Neural cell (in vitro differentiated cells): ENCODE results near the gene C11orf24. TPM values are rescaled to one million over a fixed set of nuclear protein-coding genes. Genes with fewer than 3 reads are reported as not detected.
"Not testable (repeated sequence)": the region's sequence is repeated elsewhere in the genome, so short reads cannot be mapped to it uniquely, and the experiment has no call there.

Source experiments
- H2AFZ ChIP-seq: fragments of 200-600, 300-800 bp; sonication (generic), shearing (Covaris generic); 2 replicates; pipeline ENCODE4 v1.6.0; 2014; ENCODE audit warnings: low read depth, mild to moderate bottlenecking, antibody characterized with exemption, low read length, moderate library complexity
- H3F3A ChIP-seq: fragments of 200-600 bp; shearing (Covaris generic); 2 replicates; pipeline ENCODE4 v1.6.1; 2016; ENCODE audit warnings: mild to moderate bottlenecking, moderate library complexity, mixed read lengths, antibody characterized with exemption, low read length; ENCODE audit not compliant: insufficient read depth, poor library complexity, severe bottlenecking
- H3K27ac ChIP-seq: fragments of 200-600, 300-800 bp; sonication (generic), shearing (Covaris generic); 2 replicates; pipeline ENCODE4 v1.5.1; 2014; ENCODE audit warnings: mild to moderate bottlenecking, low read length, moderate library complexity
- H3K27me3 ChIP-seq: fragments of 300-800, 200-600 bp; sonication (generic), shearing (Covaris generic); 2 replicates; pipeline ENCODE4 v1.6.0; 2014; ENCODE audit warnings: mild to moderate bottlenecking, low read depth, low read length, moderate library complexity; ENCODE audit not compliant: insufficient read depth
- H3K36me3 ChIP-seq: fragments of 300-800, 200-600 bp; sonication (generic), shearing (Covaris generic); 2 replicates; pipeline ENCODE4 v1.5.1; 2014; ENCODE audit warnings: mild to moderate bottlenecking, antibody characterized with exemption, low read length, moderate library complexity; ENCODE audit not compliant: insufficient read depth
- H3K4me2 ChIP-seq: fragments of 300-800, 200-600 bp; sonication (generic), shearing (Covaris generic); 2 replicates; pipeline ENCODE4 v1.6.0; 2014; ENCODE audit warnings: mild to moderate bottlenecking, low read length
- H3K4me3 ChIP-seq: fragments of 300-800, 200-600 bp; sonication (generic), shearing (Covaris generic); 2 replicates; pipeline ENCODE4 v1.5.1; 2014; ENCODE audit warnings: mild to moderate bottlenecking, low read length, moderate library complexity
- H3K79me2 ChIP-seq: fragments of 200-600 bp; shearing (Covaris generic); replicated peaks from 2 replicates; pipeline ENCODE4 v1.6.0; 2014; ENCODE audit warnings: mild to moderate bottlenecking, low read length, moderate library complexity; ENCODE audit not compliant: insufficient read depth
- H3K9ac ChIP-seq: fragments of 300-800, 200-600 bp; sonication (generic), shearing (Covaris generic); 2 replicates; pipeline ENCODE4 v1.6.1; 2016; ENCODE audit warnings: mild to moderate bottlenecking, low read length, mixed read lengths
- H3K9me2 ChIP-seq: fragments of 200-600 bp; shearing (Covaris generic); 2 replicates; pipeline ENCODE4 v1.6.1; 2016; ENCODE audit warnings: mild to moderate bottlenecking, low read length, mixed read lengths; ENCODE audit not compliant: insufficient read depth
- H3K9me3 ChIP-seq: fragments of 200-600, 300-800 bp; sonication (generic), shearing (Covaris generic); 2 replicates; pipeline ENCODE4 v1.6.1; 2016; ENCODE audit warnings: mild to moderate bottlenecking, mixed run types, low read length, moderate library complexity, mixed read lengths
- H4K20me1 ChIP-seq: fragments of 200-600 bp; shearing (Covaris generic); 2 replicates; pipeline ENCODE4 v1.6.1; 2016; ENCODE audit warnings: mild to moderate bottlenecking, mixed run types; ENCODE audit not compliant: insufficient read depth
- CTCF ChIP-seq: fragments of 450-650 bp; IDR thresholded peaks from 2 replicates; pipeline ENCODE4 v1.5.1; 2014; ENCODE audit warnings: antibody characterized with exemption, mild to moderate bottlenecking, moderate library complexity; ENCODE audit not compliant: poor library complexity, severe bottlenecking
- EP300 ChIP-seq: fragments of 450-650 bp; conservative IDR thresholded peaks from 2 replicates; pipeline ENCODE4 v1.6.1; 2014; ENCODE audit warnings: antibody characterized with exemption, mild to moderate bottlenecking, moderate library complexity; ENCODE audit not compliant: poor library complexity, severe bottlenecking
- EZH2 ChIP-seq: fragments of 200-600, 300-800 bp; shearing (Covaris generic), sonication (generic); IDR thresholded peaks from 2 replicates; pipeline ENCODE4 v1.6.1; 2014; ENCODE audit warnings: antibody characterized with exemption, low read length, borderline replicate concordance, mild to moderate bottlenecking; ENCODE audit not compliant: insufficient read depth, poor library complexity, severe bottlenecking
- MXI1 ChIP-seq: fragments of 450-650 bp; conservative IDR thresholded peaks from 2 replicates; pipeline ENCODE4 v1.6.1; 2014; ENCODE audit warnings: antibody characterized with exemption, mild to moderate bottlenecking; ENCODE audit not compliant: poor library complexity, severe bottlenecking
- POLR2AphosphoS5 ChIP-seq: IDR thresholded peaks from 2 replicates; pipeline ENCODE4 v1.6.1; 2012
- RAD21 ChIP-seq: fragments of 450-650 bp; conservative IDR thresholded peaks from 2 replicates; pipeline ENCODE4 v1.6.1; 2014; ENCODE audit warnings: antibody characterized with exemption, mild to moderate bottlenecking, moderate library complexity
- SMC3 ChIP-seq: fragments of 450-650 bp; conservative IDR thresholded peaks from 2 replicates; pipeline ENCODE4 v1.6.1; 2014; ENCODE audit warnings: antibody characterized with exemption, mild to moderate bottlenecking, moderate library complexity; ENCODE audit not compliant: poor library complexity
- TAF1 ChIP-seq: IDR thresholded peaks from 2 replicates; pipeline ENCODE4 v1.6.1; 2012; ENCODE audit warnings: low read depth
- polyA plus RNA-seq: library from polyadenylated mRNA; depleted of rRNA; stranded (reverse); fragments of >200 nt; gene quantifications from 2 replicates; pipeline ENCODE4 v1.2.3, GENCODE V29; 2014
- TF ChIP-seq, protein P1 (sequence below): IDR thresholded peaks from 2 replicates; pipeline ENCODE4 v1.6.1; 2012; ENCODE audit warnings: borderline replicate concordance

Gene C11orf24
- polyA plus RNA-seq, 1 donor from 2014 or later: 9.6 TPM

GRCh38 chr11:68287419-68287818 is 15.6 kb upstream of the C11orf24 start:
- no peak for TF ChIP-seq RAD21
- no peak for TF ChIP-seq MXI1
- TF ChIP-seq POLR2AphosphoS5: no peak
- TF ChIP-seq TAF1: no peak
- TF ChIP-seq EP300: no peak
- no peak for TF ChIP-seq CTCF
- TF ChIP-seq SMC3: no peak
- TF ChIP-seq EZH2: no peak
- TF ChIP-seq, protein P1, sequence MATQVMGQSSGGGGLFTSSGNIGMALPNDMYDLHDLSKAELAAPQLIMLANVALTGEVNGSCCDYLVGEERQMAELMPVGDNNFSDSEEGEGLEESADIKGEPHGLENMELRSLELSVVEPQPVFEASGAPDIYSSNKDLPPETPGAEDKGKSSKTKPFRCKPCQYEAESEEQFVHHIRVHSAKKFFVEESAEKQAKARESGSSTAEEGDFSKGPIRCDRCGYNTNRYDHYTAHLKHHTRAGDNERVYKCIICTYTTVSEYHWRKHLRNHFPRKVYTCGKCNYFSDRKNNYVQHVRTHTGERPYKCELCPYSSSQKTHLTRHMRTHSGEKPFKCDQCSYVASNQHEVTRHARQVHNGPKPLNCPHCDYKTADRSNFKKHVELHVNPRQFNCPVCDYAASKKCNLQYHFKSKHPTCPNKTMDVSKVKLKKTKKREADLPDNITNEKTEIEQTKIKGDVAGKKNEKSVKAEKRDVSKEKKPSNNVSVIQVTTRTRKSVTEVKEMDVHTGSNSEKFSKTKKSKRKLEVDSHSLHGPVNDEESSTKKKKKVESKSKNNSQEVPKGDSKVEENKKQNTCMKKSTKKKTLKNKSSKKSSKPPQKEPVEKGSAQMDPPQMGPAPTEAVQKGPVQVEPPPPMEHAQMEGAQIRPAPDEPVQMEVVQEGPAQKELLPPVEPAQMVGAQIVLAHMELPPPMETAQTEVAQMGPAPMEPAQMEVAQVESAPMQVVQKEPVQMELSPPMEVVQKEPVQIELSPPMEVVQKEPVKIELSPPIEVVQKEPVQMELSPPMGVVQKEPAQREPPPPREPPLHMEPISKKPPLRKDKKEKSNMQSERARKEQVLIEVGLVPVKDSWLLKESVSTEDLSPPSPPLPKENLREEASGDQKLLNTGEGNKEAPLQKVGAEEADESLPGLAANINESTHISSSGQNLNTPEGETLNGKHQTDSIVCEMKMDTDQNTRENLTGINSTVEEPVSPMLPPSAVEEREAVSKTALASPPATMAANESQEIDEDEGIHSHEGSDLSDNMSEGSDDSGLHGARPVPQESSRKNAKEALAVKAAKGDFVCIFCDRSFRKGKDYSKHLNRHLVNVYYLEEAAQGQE: no peak

GRCh38 chr11:68284588-68284987 is 12.8 kb upstream of the C11orf24 start:
- H3K9me3 ChIP-seq, H3K79me2 ChIP-seq, H3K36me3 ChIP-seq, H3K27ac ChIP-seq, H4K20me1 ChIP-seq, H3K4me2 ChIP-seq, H2AFZ ChIP-seq, H3K4me3 ChIP-seq, H3K27me3 ChIP-seq, H3K9me2 ChIP-seq, H3F3A ChIP-seq, H3K9ac ChIP-seq: not testable (repeated sequence)

More at GRCh38 chr11:68287419-68287818, 15.6 kb upstream of the C11orf24 start:
- Histone ChIP-seq H3K27me3 (no peaks in the 10 kb centered on the region), H3K79me2 (no peaks in the 10 kb centered on the region), H3K4me2 (no peak overlapping the region), H2AFZ (no peak overlapping the region), H3K27ac (no peak overlapping the region), H3K4me3 (no peak overlapping the region), H3K9me2 (no peaks in the 10 kb centered on the region), H4K20me1 (no peaks in the 10 kb centered on the region), H3K9ac (no peak overlapping the region), H3K36me3 (no peaks in the 10 kb centered on the region), H3F3A (no peaks in the 10 kb centered on the region), H3K9me3 (no peaks in the 10 kb centered on the region)

DNA sequence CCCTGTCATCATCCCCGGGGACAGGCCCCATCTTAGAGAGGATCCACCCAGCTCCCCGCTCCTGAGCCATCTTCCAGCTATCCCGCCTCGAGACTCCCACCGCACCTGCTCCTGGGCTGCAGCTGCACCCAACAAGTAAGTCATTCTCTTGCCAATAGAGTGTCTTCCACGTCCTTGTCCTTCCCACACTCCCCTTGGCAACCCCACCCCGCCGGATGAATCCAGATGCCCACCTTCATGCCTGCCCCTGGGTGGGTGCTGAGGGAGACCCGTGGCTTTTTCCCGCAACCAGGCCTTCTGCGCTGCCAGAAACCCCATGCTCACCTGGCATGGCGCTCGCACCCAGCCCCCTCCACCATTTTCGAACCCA is 11.1 kb upstream of the C11orf24 start:
- Histone ChIP-seq H3K79me2 (no peaks in the 10 kb centered on the region), H3K9me3 (no peaks in the 10 kb centered on the region), H2AFZ (no peak overlapping the region), H3K27me3 (no peaks in the 10 kb centered on the region), H3K9me2 (no peaks in the 10 kb centered on the region), H3K36me3 (no peaks in the 10 kb centered on the region), H3K4me3 (no peak overlapping the region), H3K9ac (no peak overlapping the region), H3F3A (no peaks in the 10 kb centered on the region), H4K20me1 (no peaks in the 10 kb centered on the region), H3K4me2 (no peak overlapping the region), H3K27ac (no peak overlapping the region)
- TF ChIP-seq TAF1: no peak
- TF ChIP-seq, protein P1: no peak
- no peak for TF ChIP-seq EP300
- TF ChIP-seq RAD21: no peak
- no peak for TF ChIP-seq EZH2
- no peak for TF ChIP-seq MXI1
- TF ChIP-seq CTCF: no peak
- no peak for TF ChIP-seq SMC3
- no peak for TF ChIP-seq POLR2AphosphoS5
